Thyroid gland (tissue), 4 donors: ENCODE measurements around the gene REG4.

ENCODE experiments used
- CTCF ChIP-seq, 6 experiments: fragments of 200-600 bp in 3 of 6; fragments of 450-650 bp in 3 of 6; sonication (generic) in 3 of 6; IDR thresholded peaks; one replicate each; pipeline ENCODE4 v1.5.1; 2016 to 2019; ENCODE audit warnings: antibody characterized with exemption in 6 of 6, mild to moderate bottlenecking in 2 of 6, inconsistent platforms in 1 of 6, moderate library complexity in 1 of 6
- POLR2A ChIP-seq, 2 donors: fragments of 450-650 bp; IDR thresholded peaks; one replicate each; pipeline ENCODE4 v1.6.1; 2017; ENCODE audit warnings: antibody characterized with exemption in 2 of 2, mild to moderate bottlenecking in 2 of 2, moderate library complexity in 1 of 2

- no peak for TF ChIP-seq POLR2A (IDR thresholded peaks at IDR 0.05)
- TF ChIP-seq CTCF (IDR thresholded peaks at IDR 0.05) = no peak
Measured at GRCh38 chr1:119752592-119752991, 58.7 kb downstream of the REG4 start.
